ENCODE measurements around the gene PIK3AP1. TPM values are rescaled to one million over a fixed set of nuclear protein-coding genes. Genes with fewer than 3 reads are reported as not detected.

PIK3AP1 gene
- total and polyA plus RNA-seq, 9 donors = 1.8 to 2.9 (median 2.3) TPM

GRCh38 chr10:96660297-96660696, 60.0 kb downstream of the PIK3AP1 start:
- Histone ChIP-seq H3K36me3 (ENCODE audit: control insufficient read depth, insufficient read depth, low read length) (no peaks in the 10 kb centered on the region), H3K27ac (ENCODE audit: low read length) (no peak overlapping the region), H3K9me3 (replicated peaks; ENCODE audit: control insufficient read depth, low read depth, low read length) (no peaks in the 10 kb centered on the region), H3K4me3 (ENCODE audit: low read length) (no peak overlapping the region), H3K27me3 (ENCODE audit: control insufficient read depth, insufficient read depth, low read length) (no peaks in the 10 kb centered on the region), H3K4me1 (ENCODE audit: control insufficient read depth, insufficient read depth, low read length) (no peaks in the 10 kb centered on the region)
- DNase-seq = no peak
- WGBS (ENCODE audit: insufficient coverage) = 60% methylated on average over 2 of the region's 3 CpGs

- Histone ChIP-seq H3K36me3 (ENCODE audit: control insufficient read depth, insufficient read depth, low read length) (no peaks in the 10 kb centered on the region), H3K4me1 (ENCODE audit: control insufficient read depth, insufficient read depth, low read length) (no peaks in the 10 kb centered on the region), H3K9me3 (replicated peaks; ENCODE audit: control insufficient read depth, low read depth, low read length) (no peaks in the 10 kb centered on the region), H3K4me3 (ENCODE audit: low read length) (no peak overlapping the region), H3K27me3 (ENCODE audit: control insufficient read depth, insufficient read depth, low read length) (no peaks in the 10 kb centered on the region), H3K27ac (ENCODE audit: low read length) (no peak overlapping the region)
- DNase-seq = no peak
- 90% methylated on average over 3 of the region's 3 CpGs for WGBS (ENCODE audit: insufficient coverage)
Measured at GRCh38 chr10:96658844-96659243, 61.5 kb downstream of the PIK3AP1 start.

- H3K27me3 ChIP-seq (ENCODE audit: control insufficient read depth, insufficient read depth, low read length) = no peaks in the 10 kb centered on the region
- no peak overlapping the region for H3K27ac ChIP-seq (ENCODE audit: low read length)
- H3K36me3 ChIP-seq (ENCODE audit: control insufficient read depth, insufficient read depth, low read length) = no peaks in the 10 kb centered on the region
- no peak overlapping the region for H3K4me3 ChIP-seq (ENCODE audit: low read length)
- WGBS (ENCODE audit: insufficient coverage) = 67% methylated on average over 1 of the region's 1 CpG
- H3K9me3 ChIP-seq (replicated peaks; ENCODE audit: control insufficient read depth, low read depth, low read length) = no peaks in the 10 kb centered on the region
- no peak for DNase-seq
- no peaks in the 10 kb centered on the region for H3K4me1 ChIP-seq (ENCODE audit: control insufficient read depth, insufficient read depth, low read length)
Measured at GRCh38 chr10:96657385-96657784, 62.9 kb downstream of the PIK3AP1 start.

GRCh38 chr10:96656839-96657238, 63.5 kb downstream of the PIK3AP1 start:
- H3K27me3 ChIP-seq (ENCODE audit: control insufficient read depth, insufficient read depth, low read length) = no peaks in the 10 kb centered on the region
- H3K4me3 ChIP-seq (ENCODE audit: low read length) = no peak overlapping the region
- no peaks in the 10 kb centered on the region for H3K36me3 ChIP-seq (ENCODE audit: control insufficient read depth, insufficient read depth, low read length)
- peak; percentile 33 for DNase-seq
- no peaks in the 10 kb centered on the region for H3K9me3 ChIP-seq (replicated peaks; ENCODE audit: control insufficient read depth, low read depth, low read length)
- no peaks in the 10 kb centered on the region for H3K4me1 ChIP-seq (ENCODE audit: control insufficient read depth, insufficient read depth, low read length)
- peak overlapping the region; percentile 13 for H3K27ac ChIP-seq (ENCODE audit: low read length)
- WGBS (ENCODE audit: insufficient coverage) = 68% methylated on average over 8 of the region's 9 CpGs

GRCh38 chr10:96656198-96656577, 64.1 kb downstream of the PIK3AP1 start:
- 82% methylated on average over 2 of the region's 3 CpGs for WGBS (ENCODE audit: insufficient coverage)
- no peak for DNase-seq
- Histone ChIP-seq H3K9me3 (replicated peaks; ENCODE audit: control insufficient read depth, low read depth, low read length) (no peaks in the 10 kb centered on the region), H3K27me3 (ENCODE audit: control insufficient read depth, insufficient read depth, low read length) (no peaks in the 10 kb centered on the region), H3K36me3 (ENCODE audit: control insufficient read depth, insufficient read depth, low read length) (no peaks in the 10 kb centered on the region), H3K4me1 (ENCODE audit: control insufficient read depth, insufficient read depth, low read length) (no peaks in the 10 kb centered on the region), H3K27ac (ENCODE audit: low read length) (no peak overlapping the region), H3K4me3 (ENCODE audit: low read length) (no peak overlapping the region)

- Histone ChIP-seq H3K4me3 (ENCODE audit: low read length) (no peak overlapping the region), H3K4me1 (ENCODE audit: control insufficient read depth, insufficient read depth, low read length) (no peaks in the 10 kb centered on the region), H3K27ac (ENCODE audit: low read length) (no peak overlapping the region), H3K27me3 (ENCODE audit: control insufficient read depth, insufficient read depth, low read length) (no peaks in the 10 kb centered on the region), H3K36me3 (ENCODE audit: control insufficient read depth, insufficient read depth, low read length) (no peaks in the 10 kb centered on the region), H3K9me3 (replicated peaks; ENCODE audit: control insufficient read depth, low read depth, low read length) (no peaks in the 10 kb centered on the region)
- WGBS (ENCODE audit: insufficient coverage) = 90% methylated on average over 3 of the region's 7 CpGs
- DNase-seq = no peak
Measured at GRCh38 chr10:96655461-96656197, 64.7 kb downstream of the PIK3AP1 start.

- H3K4me1 ChIP-seq (ENCODE audit: control insufficient read depth, insufficient read depth, low read length) = no peaks in the 10 kb centered on the region
- WGBS (ENCODE audit: insufficient coverage) = 100% methylated on average over 1 of the region's 8 CpGs
- no peaks in the 10 kb centered on the region for H3K36me3 ChIP-seq (ENCODE audit: control insufficient read depth, insufficient read depth, low read length)
- H3K4me3 ChIP-seq (ENCODE audit: low read length) = no peak overlapping the region
- no peaks in the 10 kb centered on the region for H3K27me3 ChIP-seq (ENCODE audit: control insufficient read depth, insufficient read depth, low read length)
- DNase-seq = peak; percentile 62
- peak overlapping the region; percentile 31 for H3K27ac ChIP-seq (ENCODE audit: low read length)
- no peaks in the 10 kb centered on the region for H3K9me3 ChIP-seq (replicated peaks; ENCODE audit: control insufficient read depth, low read depth, low read length)
Measured at GRCh38 chr10:96651998-96652431, 68.3 kb downstream of the PIK3AP1 start.

GRCh38 chr10:96650958-96651357, 69.4 kb downstream of the PIK3AP1 start:
- no peaks in the 10 kb centered on the region for H3K9me3 ChIP-seq (replicated peaks; ENCODE audit: control insufficient read depth, low read depth, low read length)
- DNase-seq = no peak
- no peak overlapping the region for H3K27ac ChIP-seq (ENCODE audit: low read length)
- H3K4me1 ChIP-seq (ENCODE audit: control insufficient read depth, insufficient read depth, low read length) = no peaks in the 10 kb centered on the region
- no peaks in the 10 kb centered on the region for H3K27me3 ChIP-seq (ENCODE audit: control insufficient read depth, insufficient read depth, low read length)
- H3K36me3 ChIP-seq (ENCODE audit: control insufficient read depth, insufficient read depth, low read length) = no peaks in the 10 kb centered on the region
- no CpG with 5 or more reads among the region's 7 CpGs for WGBS (ENCODE audit: insufficient coverage)
- H3K4me3 ChIP-seq (ENCODE audit: low read length) = no peak overlapping the region

- no peak overlapping the region for H3K4me3 ChIP-seq (ENCODE audit: low read length)
- DNase-seq = no peak
- no peaks in the 10 kb centered on the region for H3K4me1 ChIP-seq (ENCODE audit: control insufficient read depth, insufficient read depth, low read length)
- no peaks in the 10 kb centered on the region for H3K9me3 ChIP-seq (replicated peaks; ENCODE audit: control insufficient read depth, low read depth, low read length)
- no peak overlapping the region for H3K27ac ChIP-seq (ENCODE audit: low read length)
- H3K36me3 ChIP-seq (ENCODE audit: control insufficient read depth, insufficient read depth, low read length) = no peaks in the 10 kb centered on the region
- WGBS (ENCODE audit: insufficient coverage) = 87% methylated on average over 3 of the region's 6 CpGs
- H3K27me3 ChIP-seq (ENCODE audit: control insufficient read depth, insufficient read depth, low read length) = no peaks in the 10 kb centered on the region
Measured at GRCh38 chr10:96648297-96648696, 72.0 kb downstream of the PIK3AP1 start.

- no peaks in the 10 kb centered on the region for H3K36me3 ChIP-seq (ENCODE audit: control insufficient read depth, insufficient read depth, low read length)
- DNase-seq = no peak
- H3K4me3 ChIP-seq (ENCODE audit: low read length) = no peak overlapping the region
- H3K4me1 ChIP-seq (ENCODE audit: control insufficient read depth, insufficient read depth, low read length) = no peaks in the 10 kb centered on the region
- H3K9me3 ChIP-seq (replicated peaks; ENCODE audit: control insufficient read depth, low read depth, low read length) = no peaks in the 10 kb centered on the region
- H3K27ac ChIP-seq (ENCODE audit: low read length) = no peak overlapping the region
- WGBS (ENCODE audit: insufficient coverage) = 22% methylated on average over 5 of the region's 6 CpGs
- no peaks in the 10 kb centered on the region for H3K27me3 ChIP-seq (ENCODE audit: control insufficient read depth, insufficient read depth, low read length)
Measured at GRCh38 chr10:96647466-96647865, 72.8 kb downstream of the PIK3AP1 start.

- WGBS (ENCODE audit: insufficient coverage) = 63% methylated on average over 1 of the region's 3 CpGs
- Histone ChIP-seq H3K9me3 (replicated peaks; ENCODE audit: control insufficient read depth, low read depth, low read length) (no peaks in the 10 kb centered on the region), H3K4me3 (ENCODE audit: low read length) (no peak overlapping the region), H3K27ac (ENCODE audit: low read length) (no peak overlapping the region), H3K36me3 (ENCODE audit: control insufficient read depth, insufficient read depth, low read length) (no peaks in the 10 kb centered on the region), H3K4me1 (ENCODE audit: control insufficient read depth, insufficient read depth, low read length) (no peaks in the 10 kb centered on the region), H3K27me3 (ENCODE audit: control insufficient read depth, insufficient read depth, low read length) (no peaks in the 10 kb centered on the region)
- DNase-seq = no peak
Measured at GRCh38 chr10:96646751-96647166, 73.6 kb downstream of the PIK3AP1 start.

Measured in muscle of leg (tissue), 11 donors.